Measurements from ENCODE around the gene L3MBTL1. TPM values are rescaled to one million over a fixed set of nuclear protein-coding genes. Genes with fewer than 3 reads are reported as not detected.

L3MBTL1 gene
- total RNA-seq, 1 donor = 7.8 TPM

GRCh38 chr20:43514648-43514999, 7.1 kb downstream of the L3MBTL1 start:
- TF ChIP-seq CTCF (IDR thresholded peaks at IDR 0.05; ENCODE audit: insufficient read depth, low read depth, low read length) = no peak
- no peak for DNase-seq (ENCODE audit: low read depth)
- peak overlapping the region; percentile 65 for H3K4me3 ChIP-seq (ENCODE audit: low read depth, low read length)

- no peak for TF ChIP-seq CTCF (IDR thresholded peaks at IDR 0.05; ENCODE audit: insufficient read depth, low read depth, low read length)
Observed at GRCh38 chr20:43515628-43516027, 8.1 kb downstream of the L3MBTL1 start.

GRCh38 chr20:43516251-43516824, 8.8 kb downstream of the L3MBTL1 start:
- DNase-seq (ENCODE audit: low read depth) = no peak
- no peak for TF ChIP-seq CTCF (IDR thresholded peaks at IDR 0.05; ENCODE audit: insufficient read depth, low read depth, low read length)
- H3K4me3 ChIP-seq (ENCODE audit: low read depth, low read length) = no peak overlapping the region

More at GRCh38 chr20:43515628-43516027, 8.1 kb downstream of the L3MBTL1 start:
- H3K4me3 ChIP-seq (ENCODE audit: low read depth, low read length) = no peak overlapping the region
- no peak for DNase-seq (ENCODE audit: low read depth)

- DNase-seq (ENCODE audit: low read depth) = no peak
- TF ChIP-seq CTCF (IDR thresholded peaks at IDR 0.05; ENCODE audit: insufficient read depth, low read depth, low read length) = no peak
- no peak overlapping the region for H3K4me3 ChIP-seq (ENCODE audit: low read depth, low read length)
Observed at GRCh38 chr20:43520074-43520630, 12.7 kb downstream of the L3MBTL1 start.

- no peak for DNase-seq (ENCODE audit: low read depth)
- H3K4me3 ChIP-seq (ENCODE audit: low read depth, low read length) = no peak overlapping the region
- no peak for TF ChIP-seq CTCF (IDR thresholded peaks at IDR 0.05; ENCODE audit: insufficient read depth, low read depth, low read length)
Observed at GRCh38 chr20:43525021-43525420, 17.5 kb downstream of the L3MBTL1 start.

GRCh38 chr20:43528258-43528875, 20.9 kb downstream of the L3MBTL1 start:
- no peak for TF ChIP-seq CTCF (IDR thresholded peaks at IDR 0.05; ENCODE audit: insufficient read depth, low read depth, low read length)
- no peak for DNase-seq (ENCODE audit: low read depth)
- H3K4me3 ChIP-seq (ENCODE audit: low read depth, low read length) = no peak overlapping the region
